HG02588 (cell line): ENCODE measurements around the gene CLCF1.

Experiments used
- ATAC-seq: cut with Tn5 transposase; IDR thresholded peaks from one replicate; pipeline ENCODE4 v1.9.1; 2021; ENCODE audit warnings: mild to moderate bottlenecking, moderate library complexity; ENCODE audit not compliant: unreplicated experiment

CLCF1 gene

DNA sequence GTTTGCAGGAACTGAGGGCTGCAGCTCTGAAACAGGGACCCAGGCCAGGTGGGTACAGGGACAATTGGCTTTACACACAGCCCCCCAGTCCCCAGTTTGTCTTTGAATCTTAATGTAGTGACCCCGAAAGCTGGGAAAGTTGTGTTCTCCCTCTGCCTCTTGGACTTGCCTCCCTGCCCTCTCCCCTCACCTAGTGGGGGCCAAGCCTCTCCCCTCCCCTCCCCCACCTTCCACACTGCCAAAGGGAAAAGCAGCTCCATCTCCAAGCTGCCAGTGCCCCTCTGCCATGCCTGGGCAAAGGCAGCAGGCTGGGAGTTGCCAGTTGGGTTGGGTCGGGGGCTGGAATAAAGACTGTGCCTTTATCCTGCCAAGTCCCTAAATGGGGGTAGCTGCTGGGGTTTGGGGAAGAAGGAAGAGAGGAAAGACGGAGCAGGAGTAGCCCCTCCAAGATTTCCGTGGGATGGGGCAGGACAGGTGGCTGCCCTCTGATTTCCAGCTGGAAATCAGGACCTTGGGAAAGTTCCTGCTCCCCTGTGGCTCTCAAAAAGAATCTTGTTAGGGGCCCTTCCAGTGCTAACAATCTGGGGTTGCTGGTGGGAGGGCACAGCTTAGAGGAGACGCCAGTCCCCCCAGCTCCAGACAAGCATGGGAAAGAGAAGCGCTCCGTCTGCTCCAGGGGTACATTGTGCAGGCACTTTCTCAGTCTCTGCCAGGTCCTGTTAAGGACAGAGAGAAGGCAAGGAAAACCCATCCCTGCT, 2.8 kb upstream of the CLCF1 start:
- no peak for ATAC-seq

DNA sequence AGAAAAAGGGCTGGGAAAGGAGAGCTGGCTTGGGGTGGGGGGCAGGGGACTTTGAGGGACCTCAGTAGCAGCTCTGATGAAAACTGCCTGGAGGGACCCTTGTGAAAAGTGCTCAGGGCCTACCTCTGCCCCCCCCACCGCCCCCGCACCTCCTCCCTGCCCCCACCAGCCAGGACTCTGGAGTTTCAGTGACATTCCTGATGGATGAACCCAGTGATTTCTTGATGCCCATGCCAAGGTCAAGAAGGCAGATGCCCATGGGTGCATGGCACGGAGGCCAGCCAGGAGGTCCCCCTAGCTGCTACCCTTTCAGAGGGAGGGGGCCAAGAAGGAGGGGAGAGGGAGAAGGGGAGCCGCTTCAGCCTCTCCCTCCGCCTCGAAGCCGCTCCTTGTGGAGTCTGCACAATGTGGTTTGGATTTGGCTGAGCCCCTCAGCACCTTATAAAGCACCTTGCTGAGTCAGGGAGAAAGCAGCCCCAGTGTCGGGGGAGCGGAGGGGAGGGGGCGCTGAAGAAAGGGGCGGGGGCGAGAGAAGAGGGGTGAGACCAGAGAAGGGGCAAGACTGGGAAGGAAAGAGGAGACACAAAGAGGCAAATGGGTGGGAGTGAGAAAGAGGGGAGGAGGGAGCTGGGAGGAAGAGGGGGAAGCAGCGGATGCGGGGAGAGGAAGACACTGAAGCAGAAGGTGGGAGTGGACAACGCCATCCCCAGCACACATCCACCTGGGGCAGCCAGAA, 2.1 kb upstream of the CLCF1 start:
- no peak for ATAC-seq

DNA sequence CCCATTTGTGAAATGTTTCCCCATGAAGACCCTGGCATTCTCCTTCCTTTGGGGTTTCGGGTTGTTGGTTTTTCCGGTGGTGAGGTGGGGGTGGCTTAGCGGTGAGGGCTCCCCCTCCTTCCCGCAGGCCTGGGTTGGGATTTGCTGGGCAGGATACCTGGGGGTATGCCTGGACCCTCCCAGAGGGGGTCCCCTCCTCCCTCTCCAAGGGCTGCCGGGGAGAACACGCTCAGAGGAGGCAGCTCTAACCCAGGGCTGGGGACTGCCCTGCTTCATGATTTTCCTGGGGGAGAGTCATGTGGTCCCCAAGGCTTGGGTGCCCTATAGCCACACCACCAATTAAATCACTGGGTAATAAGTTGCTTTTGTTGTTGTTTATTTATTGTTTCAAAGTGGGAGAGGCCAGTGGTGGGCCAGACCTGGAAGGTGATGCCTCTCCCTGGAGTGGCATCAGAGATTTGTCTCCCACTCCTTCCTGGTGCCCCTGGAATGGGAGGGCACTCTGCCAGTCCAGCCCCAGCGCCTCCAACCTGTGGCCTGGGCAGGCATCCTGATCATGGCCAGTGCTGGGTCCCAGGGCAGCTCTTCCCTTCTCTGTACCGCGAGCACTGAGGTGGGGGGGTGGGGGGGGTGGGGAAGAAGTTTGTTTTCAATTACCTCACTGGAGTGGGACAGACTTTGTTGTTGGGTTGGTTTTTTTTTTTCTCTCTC, 1.3 kb upstream of the CLCF1 start:
- ATAC-seq, result no peak

DNA sequence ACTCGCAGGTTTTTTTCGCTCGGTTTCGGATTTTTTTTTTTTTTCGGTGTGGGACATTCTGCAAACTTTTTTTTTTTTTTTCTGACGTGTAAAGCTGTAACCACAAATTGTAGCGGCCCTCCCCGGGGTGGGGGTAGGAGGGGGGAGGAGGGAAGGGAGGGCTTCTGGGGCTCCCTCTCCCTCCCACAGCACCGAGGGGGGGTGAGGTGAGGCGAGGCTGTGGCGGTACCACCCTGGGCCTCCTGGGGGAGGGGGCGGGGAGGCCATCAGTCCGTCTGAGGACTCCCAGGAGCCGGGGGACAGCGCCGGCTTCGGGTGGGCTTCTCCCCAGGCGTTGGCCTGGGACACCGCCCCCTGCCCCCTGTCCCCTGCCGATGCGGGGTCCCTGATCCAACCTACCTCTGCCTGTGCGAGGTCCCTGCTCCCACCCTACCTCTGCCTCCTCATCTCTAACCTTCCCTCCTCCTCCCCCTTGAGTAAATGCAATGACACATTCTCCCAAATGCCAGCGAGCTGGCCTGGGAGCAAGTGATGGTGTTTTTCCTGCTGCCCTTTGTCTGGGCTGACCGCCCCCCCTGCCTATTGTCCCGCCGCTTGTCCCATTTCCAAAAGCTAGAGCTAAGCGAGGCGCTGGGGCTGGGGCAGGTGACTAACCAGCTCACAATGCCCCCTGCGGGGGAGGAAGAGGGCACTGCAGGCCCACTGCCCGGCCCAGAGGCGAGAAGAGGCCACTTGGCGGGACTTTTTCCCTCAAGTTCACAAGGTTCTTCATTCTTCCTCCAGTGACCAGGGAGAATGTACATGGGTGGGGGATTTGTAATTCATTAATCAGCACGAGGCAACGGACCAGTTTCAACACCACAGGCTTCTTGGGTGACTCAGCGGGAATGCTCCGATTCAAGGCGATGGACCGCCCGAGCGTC, 511 bp upstream of the CLCF1 start:
- no peak for ATAC-seq

DNA sequence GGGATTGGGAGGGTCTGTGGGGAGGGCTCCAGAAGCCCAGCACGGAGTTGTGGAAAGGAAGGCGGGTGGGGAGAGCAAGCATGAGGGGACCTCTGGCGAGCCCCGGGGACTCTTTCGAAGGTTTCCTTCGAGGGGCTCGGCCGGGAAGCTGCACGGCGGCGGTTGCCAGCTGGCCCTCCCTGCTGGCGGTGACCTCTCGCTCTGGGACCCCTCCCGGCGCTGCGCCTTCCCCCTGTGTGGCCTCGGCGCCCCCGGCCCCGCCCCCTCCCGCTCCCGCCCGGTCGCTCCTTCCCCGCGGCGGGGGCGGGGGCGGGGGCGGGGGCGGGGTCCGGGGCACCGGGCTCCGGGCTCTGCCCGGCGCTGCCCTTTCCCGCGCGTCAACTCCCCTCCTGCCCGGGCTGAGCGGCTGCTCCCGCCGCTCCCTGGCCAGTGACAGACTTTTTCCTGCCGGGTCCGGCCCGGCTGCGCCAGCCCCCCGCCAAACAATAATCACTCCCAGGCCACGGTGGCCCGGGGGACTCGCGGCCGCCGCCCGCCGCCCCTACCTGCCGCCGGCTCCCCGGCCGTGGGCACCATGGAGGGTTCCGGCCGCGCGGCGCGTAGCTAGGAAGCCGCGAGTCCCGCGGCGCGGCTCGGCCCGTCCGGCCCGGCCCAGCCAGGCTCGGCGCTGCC, 941 bp downstream of the CLCF1 start:
- ATAC-seq, result no peak

DNA sequence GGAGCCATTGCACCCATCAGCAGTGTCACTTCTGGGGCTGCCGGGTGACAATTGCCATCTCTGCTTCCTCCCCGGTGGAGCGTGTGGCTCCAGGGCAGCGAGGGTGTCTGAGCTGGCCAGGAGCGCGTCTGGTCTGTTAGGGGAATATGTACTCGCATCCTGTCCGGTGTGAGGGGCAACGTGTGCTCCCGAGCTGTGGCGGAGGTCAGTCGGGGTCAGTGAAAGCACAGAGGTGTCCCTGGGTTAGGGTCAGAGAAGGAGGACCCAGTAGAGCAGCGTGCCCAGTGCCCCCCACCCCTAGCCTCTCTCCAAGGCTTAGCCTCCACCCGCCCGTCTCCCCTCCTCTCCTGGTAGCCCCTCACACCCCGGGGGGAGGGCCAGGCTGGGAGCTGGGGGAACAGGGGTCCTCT, 1.5 kb downstream of the CLCF1 start:
- no peak for ATAC-seq

DNA sequence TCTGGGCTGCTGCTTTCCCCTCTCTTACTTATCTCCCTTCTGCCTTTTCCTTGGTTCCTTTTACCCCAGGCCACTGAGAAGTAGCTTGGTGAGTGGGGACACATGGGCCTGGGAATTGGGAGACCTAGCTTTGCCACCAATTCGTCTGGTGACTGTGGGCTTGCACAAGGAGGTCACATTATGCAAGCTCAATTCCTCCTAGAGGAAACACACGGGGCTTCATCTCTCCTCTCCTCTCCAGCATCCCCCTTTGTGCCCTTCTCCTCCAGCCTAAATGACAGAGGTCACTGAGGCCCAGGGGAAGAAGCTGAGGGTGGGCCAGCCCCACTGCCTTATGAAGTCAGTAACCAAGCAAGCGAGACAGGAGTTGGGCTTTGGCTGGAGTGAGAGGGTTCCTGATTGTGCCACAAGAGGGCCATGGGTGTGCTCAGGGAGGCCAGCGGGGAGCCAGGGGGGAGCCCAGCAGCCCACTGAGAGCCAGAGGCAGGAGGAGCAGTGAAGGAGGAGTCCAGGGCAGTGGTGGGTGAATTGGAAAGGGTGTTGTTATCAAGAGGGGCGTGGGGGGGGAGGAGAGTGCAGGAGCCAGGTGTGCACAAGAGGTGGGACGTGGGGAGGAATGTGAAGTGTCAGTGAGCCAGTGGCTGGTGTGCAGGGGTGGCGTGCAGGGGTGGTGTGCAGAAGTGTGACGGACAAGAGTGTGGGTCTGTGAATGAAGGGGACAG, 2.0 kb downstream of the CLCF1 start:
- ATAC-seq, result no peak

DNA sequence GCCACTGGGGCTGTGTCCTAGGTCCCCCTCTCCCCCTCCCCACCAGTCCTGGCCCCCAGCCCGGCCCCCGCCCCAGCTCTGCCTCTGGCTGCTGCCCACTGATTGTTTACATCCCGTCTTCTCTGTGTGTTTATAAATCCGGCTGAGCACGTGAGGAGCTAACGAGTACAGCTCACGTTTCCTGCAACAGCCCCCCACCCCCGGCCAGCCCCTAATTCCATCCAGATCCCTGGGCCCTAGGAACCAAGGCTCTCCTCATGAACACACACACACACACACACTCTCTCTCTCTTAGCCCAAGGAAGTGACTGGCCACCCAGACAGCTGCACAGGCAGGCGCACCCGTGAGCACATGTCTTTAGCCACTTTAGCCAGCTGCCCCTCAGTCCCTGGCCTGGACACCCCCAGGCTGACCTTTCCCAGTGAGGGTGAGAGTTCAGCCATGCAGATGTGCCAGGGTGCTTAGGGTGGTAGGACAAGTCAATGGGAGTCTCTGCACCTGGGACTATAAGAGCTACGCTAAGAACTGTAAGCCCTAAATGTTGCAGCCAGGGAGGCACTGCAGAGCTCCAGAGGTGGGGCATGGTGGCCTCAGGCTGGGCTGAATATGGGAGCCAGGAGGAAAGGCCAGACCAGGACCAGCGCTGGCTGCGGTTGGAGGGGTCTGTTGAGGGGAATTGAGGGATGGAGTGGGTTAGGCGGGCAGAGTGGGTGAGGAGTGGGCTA, 2.9 kb downstream of the CLCF1 start:
- ATAC-seq, result no peak

DNA sequence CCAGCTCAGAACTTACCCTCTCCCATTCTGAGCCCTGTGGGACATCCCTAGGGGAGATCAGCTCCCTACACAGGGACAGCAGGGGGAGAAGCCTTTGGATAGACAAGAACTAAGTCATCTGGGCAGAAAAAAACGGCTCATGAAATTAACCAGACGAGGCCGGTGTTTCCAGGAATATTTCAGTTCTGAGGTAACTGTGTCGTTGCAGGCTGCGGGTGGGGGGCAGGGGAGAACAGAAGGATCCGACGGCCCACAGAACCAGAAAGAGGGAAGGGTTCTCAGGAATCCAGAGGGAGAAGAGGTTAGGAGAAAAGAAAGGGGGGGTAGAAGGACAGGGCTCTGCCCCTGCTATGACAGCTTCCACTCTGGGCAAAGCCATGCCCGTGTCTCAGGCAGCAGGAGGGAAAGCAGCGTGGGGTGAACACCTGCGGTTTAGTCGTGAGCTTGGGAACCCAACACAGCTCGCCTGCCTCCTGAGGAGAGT, 3.6 kb downstream of the CLCF1 start:
- no peak for ATAC-seq

DNA sequence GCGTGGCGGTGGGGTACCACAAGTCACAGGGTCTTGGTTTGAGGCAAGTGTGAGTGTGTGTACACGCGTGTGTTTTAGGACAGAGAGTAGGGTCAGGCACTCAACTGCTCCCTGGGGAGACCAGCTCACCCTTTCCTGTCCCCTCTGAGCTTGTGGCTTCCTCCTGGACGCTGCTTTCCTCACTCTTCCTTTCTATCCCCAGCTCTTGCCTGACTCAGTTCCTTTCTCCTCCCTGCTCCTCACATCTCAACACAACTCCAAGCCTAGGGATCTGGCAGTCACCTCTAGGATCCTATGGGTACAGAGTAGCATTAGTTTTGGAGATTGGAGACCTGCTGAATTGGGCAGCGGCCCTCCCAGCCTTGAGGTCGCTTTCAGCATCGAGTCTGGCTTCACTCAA, 4.1 kb downstream of the CLCF1 start:
- no peak for ATAC-seq

DNA sequence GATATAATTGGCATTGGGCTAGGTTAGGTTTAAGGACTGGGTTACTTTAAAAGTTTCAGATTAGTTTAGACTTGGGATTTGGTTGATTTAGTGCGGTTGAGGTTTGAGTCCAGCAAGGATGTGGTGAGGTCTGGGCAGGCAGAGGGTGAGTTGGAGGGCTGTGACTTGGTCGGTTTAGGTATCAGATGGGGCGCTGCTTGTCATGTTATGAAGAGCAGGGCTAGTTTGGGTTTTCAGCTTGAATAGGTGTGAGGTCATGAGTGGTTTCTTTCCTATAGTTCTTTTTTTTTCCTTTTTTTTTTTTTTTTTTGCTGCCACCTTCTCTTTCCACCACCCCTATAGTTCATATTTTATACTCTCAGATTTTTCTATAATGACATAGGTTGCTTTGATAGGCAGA, 4.8 kb downstream of the CLCF1 start:
- no peak for ATAC-seq

DNA sequence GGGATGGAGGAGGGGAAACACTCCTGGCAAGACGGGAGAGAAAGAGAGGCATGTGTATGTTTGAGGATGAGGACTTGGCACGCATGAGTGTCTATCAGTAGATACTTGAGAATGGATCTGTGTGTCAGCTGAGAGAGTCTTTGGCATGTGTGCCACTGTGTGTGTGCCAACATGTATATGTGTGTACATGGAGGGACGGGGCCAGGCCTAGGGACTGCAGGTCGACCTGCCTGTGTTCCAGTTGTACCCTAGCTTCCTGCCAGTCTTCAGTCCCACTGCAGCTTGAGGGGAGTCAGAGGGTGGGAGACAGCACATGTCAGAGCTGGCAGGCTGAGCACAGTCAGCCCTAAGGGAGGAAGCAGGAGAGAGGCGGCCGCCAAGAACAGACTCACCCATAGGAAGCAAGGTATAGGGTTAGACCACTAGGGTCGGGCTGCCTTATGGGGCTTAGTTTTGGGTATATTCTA, 5.6 kb downstream of the CLCF1 start:
- ATAC-seq, result no peak

DNA sequence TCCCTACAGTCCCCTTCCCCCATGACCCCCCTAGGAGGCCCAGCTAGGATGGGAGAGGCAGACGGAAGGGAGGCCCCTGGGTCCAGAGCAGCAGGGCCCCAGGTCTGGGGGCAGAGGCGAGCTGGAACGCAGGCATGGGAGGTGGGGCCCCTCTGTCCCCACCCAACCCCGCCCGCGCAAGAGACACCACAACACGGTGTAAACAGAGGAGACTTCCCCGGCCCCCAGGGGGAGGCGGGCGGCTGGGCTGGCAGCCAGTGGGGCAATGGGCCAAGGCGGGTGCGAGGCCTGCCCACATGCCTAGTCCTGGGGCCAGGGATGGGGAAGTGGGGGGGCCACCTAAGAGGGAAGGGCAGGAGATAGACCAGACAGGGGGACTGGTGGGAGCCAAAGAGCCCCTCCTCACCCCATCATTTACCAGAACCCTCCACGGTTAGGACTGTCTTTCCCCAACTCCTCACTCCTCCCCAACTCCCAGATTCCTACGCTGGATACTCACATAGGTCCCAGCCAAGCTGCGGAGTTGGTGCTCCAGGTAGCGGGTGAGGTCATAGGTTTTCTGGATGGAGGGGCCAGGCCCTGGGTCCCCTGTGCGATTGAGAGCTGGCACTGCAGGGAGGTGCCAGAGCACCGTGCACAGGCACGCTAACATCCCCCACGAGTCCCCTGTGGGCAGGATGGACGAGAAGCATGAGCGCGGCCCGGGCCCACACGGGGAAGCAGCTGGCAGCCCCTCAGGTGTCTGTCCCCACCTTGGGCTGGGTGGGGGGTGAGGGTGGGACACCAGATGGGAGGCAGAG, 6.2 kb downstream of the CLCF1 start:
- no peak for ATAC-seq

DNA sequence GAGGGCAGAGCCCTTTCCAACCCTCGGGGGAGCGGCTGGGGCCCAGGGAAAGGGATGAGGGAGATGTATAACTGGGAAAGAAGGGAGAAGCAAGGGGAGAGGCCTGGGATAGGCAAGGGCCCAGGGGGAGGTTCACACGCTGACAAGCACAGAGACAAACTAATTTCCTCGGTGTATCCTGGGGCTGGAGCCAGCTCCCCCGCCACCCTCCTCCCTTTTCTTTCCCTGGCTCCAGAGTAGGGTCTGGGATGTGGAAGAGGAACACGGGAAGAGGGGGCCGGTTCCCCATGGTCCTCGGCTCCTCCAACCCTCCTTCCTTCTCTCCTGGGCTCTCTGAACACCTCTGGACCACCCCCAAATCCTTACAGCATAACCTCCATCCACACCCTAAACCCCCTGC, 6.9 kb downstream of the CLCF1 start:
- ATAC-seq, result no peak

DNA sequence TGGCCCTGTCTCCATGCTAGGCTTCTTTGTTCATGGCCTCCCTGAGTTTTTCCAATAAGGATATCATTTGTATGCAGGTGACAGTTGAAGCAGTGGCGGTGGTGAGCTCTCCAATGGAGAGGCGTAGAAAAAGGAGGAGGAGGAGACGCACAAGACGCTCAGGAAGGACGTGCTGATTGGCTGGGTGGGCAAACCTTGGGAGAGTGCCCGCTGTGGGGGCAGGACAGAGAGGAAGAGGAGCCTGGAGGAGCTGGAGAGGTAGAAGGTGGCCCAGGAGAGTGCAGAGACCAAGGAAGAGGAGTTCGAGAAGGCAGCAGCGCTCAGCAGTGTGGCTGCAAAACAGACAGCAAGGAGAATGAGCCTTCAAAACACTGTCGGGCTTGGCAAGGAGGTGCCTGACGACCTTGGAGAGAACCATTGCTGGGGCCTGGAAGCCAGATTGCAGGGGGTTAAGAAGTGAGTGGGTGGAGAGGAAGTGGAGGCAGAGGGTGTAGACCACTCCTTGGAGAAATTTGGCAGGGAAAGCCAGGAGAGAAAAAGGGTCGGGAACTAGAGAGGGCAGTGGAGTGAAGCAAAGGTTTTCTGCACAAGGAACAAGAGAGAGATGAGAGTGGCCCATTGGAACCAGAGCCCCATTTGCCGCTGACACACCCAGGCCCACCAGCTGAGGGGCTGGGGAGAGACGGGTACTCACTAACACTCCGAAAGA, 7.5 kb downstream of the CLCF1 start:
- no peak for ATAC-seq

DNA sequence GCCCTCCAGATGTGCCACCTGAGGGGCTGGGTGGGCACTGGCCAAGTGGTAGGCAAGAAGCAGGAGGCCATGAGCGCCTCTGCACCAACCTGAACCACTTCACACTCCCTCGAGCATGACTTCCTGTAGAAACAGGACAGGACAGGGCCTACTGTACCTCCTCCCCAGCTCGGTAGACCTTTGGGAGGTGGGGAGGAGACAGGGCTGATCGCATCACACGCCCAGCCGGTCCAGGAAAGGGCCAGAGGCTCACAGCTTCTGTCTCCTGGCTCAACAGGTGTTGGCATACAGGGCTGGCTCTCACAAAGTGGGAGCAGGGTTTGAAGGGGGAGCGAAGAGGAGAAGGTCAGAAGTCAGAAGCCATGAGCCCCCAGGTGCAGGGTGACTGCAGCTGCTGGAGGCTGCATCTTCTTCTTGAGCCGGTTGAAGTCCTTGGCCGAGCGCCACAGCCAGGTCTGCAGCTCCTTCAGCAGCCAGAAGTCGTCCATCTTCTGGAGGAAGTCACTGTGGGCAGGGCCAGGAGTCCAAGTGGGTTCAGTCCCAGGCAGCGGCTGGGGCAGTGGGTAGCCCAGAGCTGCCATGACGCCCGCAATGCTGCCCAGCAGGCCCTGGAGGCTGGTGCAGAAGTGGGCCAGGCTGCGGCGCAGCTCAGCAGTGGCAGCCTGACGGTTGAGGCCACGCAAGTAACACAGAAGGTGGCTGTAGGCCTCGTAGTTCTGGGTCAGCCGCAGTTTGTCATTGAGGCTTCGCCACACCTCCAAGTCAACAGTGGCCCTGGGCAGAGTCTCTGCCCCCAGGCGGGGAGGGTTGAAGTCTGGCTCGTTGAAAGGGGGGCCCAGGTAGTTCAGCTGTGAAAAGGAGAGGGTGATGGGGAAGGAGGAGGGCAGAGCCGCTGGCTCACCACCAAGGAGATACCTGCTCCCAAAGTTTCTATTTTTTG, 8.3 kb downstream of the CLCF1 start:
- ATAC-seq, result no peak
